ENCODE data around the gene ZMYND8. TPM values are rescaled to one million over a fixed set of nuclear protein-coding genes. Genes with fewer than 3 reads are reported as not detected.

Gene ZMYND8
- total and polyA plus RNA-seq, 10 of the 15 experiments (the other 5 are each of a cell fraction or from before 2014, with no cell fraction given) = 12.9 to 54.8 (median 23.1) TPM

GRCh38 chr20:47347661-47348435, 8.7 kb downstream of the ZMYND8 start:
- peaks cover 98% of the 10 kb centered on the region for H3K79me2 ChIP-seq (ENCODE audit: control insufficient read depth, insufficient read depth, low read length)
- RAD21 ChIA-PET (ENCODE audit: unreplicated experiment) = interaction anchor here (0.6 to 13.0 kb wide), 9 partner anchors 8 to 273 kb away, joined by 3 to 123 read pairs (median 7); partner anchors contain the start of gene ZMYND8
- intact Hi-C loops (cut with micrococcal nuclease; ENCODE audit: unreplicated experiment) = loop anchor here (2.0 kb wide), 1 partner anchor 63 kb away; no protein-coding TSS in a partner anchor
- in situ Hi-C loops (cut with MboI) = no loop called here
- POLR2A ChIA-PET = interaction anchor here (0.9 to 5.7 kb wide), 4 partner anchors 9 to 75 kb away, joined by 3 to 50 read pairs (median 6); partner anchors contain the start of gene ZMYND8
- DNase-seq (ENCODE audit: low read depth, low spot score) (no peak), ATAC-seq (no peak), FAIRE-seq (no peak)
- peak overlapping the region; percentile 99 for H3K27ac ChIP-seq (ENCODE audit: control insufficient read depth, insufficient read depth)
- H4K20me1 ChIP-seq (ENCODE audit: control insufficient read depth, insufficient read depth) = no peaks in the 10 kb centered on the region; the same call in 1 of the 2 replicates
- H3K27me3 ChIP-seq (replicated peaks in 1 of 2; ENCODE audit: control insufficient read depth in 2 of 2, insufficient read depth in 2 of 2, low read length in 1 of 2) = no peaks in the 10 kb centered on the region
- H3K4me3 ChIP-seq = peak overlapping the region; percentile 77
- WGBS (ENCODE audit: insufficient coverage, insufficient replicate concordance, low lambda C conversion rate, missing lambda C conversion rate) = 88% methylated on average over 4 of the region's 4 CpGs
- peaks cover 33% of the 10 kb centered on the region for H3K4me1 ChIP-seq (ENCODE audit: control insufficient read depth, insufficient read depth, low read length)
- H3K4me2 ChIP-seq (ENCODE audit: control insufficient read depth, insufficient read depth) = peak overlapping the region; percentile 95
- H3K36me3 ChIP-seq (ENCODE audit: control insufficient read depth in 2 of 2, insufficient read depth in 2 of 2, low read length in 1 of 2) = peaks cover 11 to 35% of the 10 kb centered on the region in 2 experiments
- H3K9me3 ChIP-seq (replicated peaks; ENCODE audit: control insufficient read depth, insufficient read depth, low read length) = no peaks in the 10 kb centered on the region
- BruUV-seq (replicated peaks) = no TSS peak
- SMC1A ChIA-PET (ENCODE audit: uncharacterized antibody, unreplicated experiment) = interaction anchor here (0.6 to 7.3 kb wide), 14 partner anchors 7 to 267 kb away, joined by 3 to 51 read pairs (median 4); partner anchors contain the start of gene ZMYND8
- H2AFZ ChIP-seq (ENCODE audit: control insufficient read depth, low read depth, low read length) = no peak overlapping the region
- CTCF ChIA-PET = interaction anchor here (1.0 to 9.2 kb wide), 8 partner anchors 8 to 152 kb away, joined by 3 to 66 read pairs (median 4); partner anchors contain the start of gene ZMYND8
- H3K9ac ChIP-seq (ENCODE audit: control insufficient read depth, insufficient read depth, low read length) = peak overlapping the region; percentile 54
- TF ChIP-seq USF2 (IDR thresholded peaks at IDR 0.05; ENCODE audit: borderline replicate concordance, low read depth, low read length) (no peak), RELA (IDR thresholded peaks at IDR 0.05; ENCODE audit: borderline replicate concordance, partially characterized antibody) (no peak), CBX3 (IDR thresholded peaks at IDR 0.05; ENCODE audit: borderline replicate concordance, low read depth) (no peak), LARP7 (IDR thresholded peaks at IDR 0.05) (no peak), SMC3 (IDR thresholded peaks at IDR 0.05; ENCODE audit: borderline replicate concordance, low read length) (no peak), ZBTB40 (IDR thresholded peaks at IDR 0.05; ENCODE audit: borderline replicate concordance) (no peak), IRF3 (IDR thresholded peaks at IDR 0.05) (no peak), ESRRA (IDR thresholded peaks at IDR 0.05; ENCODE audit: low read length) (no peak), ZNF687 (IDR thresholded peaks at IDR 0.05) (no peak)
- TF ChIP-seq, protein P1, sequence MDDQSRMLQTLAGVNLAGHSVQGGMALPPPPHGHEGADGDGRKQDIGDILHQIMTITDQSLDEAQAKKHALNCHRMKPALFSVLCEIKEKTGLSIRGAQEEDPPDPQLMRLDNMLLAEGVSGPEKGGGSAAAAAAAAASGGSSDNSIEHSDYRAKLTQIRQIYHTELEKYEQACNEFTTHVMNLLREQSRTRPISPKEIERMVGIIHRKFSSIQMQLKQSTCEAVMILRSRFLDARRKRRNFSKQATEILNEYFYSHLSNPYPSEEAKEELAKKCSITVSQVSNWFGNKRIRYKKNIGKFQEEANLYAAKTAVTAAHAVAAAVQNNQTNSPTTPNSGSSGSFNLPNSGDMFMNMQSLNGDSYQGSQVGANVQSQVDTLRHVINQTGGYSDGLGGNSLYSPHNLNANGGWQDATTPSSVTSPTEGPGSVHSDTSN (IDR thresholded peaks at IDR 0.05; ENCODE audit: insufficient replicate concordance, low read depth, low read length) = no peak

Data from GM12878 (cell line).